ENCODE data around the gene OR6C70.

The OR6C70 gene

GRCh38 chr12:55428331-55429243 lies 41.4 kb downstream of the OR6C70 start:
- no peak for DNase-seq
- intact Hi-C loops (cut with DNase I): no loop called here

DNA sequence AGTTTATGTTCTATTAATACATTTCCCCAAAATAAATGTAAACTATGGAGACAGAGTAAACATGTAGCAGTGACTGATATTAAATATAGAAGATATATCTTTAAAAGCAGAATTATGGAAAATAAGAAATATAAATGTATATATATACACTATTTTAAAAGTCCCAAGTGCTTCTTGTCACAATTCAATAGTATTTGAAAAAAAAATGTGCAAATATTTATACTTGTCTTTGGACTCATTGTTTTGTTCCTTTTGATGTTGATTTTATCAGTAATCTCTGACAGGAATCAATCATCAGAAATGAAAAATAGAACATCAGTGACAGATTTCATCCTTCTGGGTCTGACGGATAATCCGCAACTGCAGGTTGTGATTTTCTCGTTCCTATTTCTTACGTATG lies 44.0 kb downstream of the OR6C70 start, which contains the start of gene OR6C76:
Gene OR6C76, plus strand, starts transcription at position 301 of the 400 bp plus-strand sequence. Its CDS starts 0 bp downstream, at position 301.
- intact Hi-C loops (cut with DNase I): no loop called here
- DNase-seq: no peak

DNA sequence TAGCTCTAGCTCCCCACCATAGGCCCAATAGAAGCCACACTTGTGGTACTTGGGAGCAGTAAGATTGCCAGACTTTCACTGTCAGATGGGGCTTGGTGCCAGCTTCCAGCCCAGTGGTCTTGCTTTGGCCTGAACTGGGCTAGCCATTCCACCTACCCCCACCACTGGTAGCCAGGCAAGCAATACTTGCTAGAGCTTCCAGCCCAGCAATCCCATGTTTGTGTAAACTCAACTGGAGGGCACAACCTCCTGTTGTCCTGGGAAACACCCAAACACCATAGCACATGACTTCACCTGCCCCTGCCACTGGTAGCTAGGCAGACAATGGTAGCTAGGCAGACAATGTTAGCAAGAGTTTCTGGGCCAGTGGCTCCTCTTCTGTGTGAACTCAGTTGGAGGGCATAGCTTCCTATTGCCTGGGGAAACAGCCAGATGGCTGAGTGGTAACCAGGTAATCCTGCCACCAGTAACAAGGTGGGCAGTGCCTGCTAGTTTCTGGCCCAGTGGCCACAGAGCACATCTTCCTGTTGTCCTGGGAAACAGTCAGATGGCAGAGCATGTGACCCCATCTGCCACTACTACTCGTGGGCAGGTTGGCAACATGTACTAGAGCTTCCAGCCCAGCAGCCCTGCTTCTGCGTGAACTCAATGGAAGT lies 49.5 kb downstream of the OR6C70 start:
- DNase-seq: no peak
- intact Hi-C loops (cut with DNase I): no loop called here

Measured in head of caudate nucleus (tissue), 42 donors.